HCT116 (cell line): ENCODE data around the gene TFF1. TPM values are rescaled to one million over a fixed set of nuclear protein-coding genes. Genes with fewer than 3 reads are reported as not detected.

Experiments
- ATAC-seq: fragments of 200-7000 bp; cut with Tn5 transposase; 2 replicates; pipeline ENCODE4 v1.9.1; 2020; ENCODE audit warnings: mild to moderate bottlenecking, moderate library complexity
- BruUV-seq: library from RNA; stranded (reverse); fragments of 400-500 nt; replicated peaks from 2 replicates; lab custom pipeline; 2021; lab: Mats Ljungman, UMichigan
- CTCF ChIA-PET: fragments of 300-600 bp; sonication (Branson Sonifier 250); formaldehyde crosslinking; loops from one replicate; lab custom pipeline; 2021; ENCODE audit warnings: antibody characterized with exemption; lab: Charles Lee
- POLR2A ChIA-PET: fragments of 300-600, 350-600 bp; sonication (Branson Sonifier 250); formaldehyde crosslinking; loops from one replicate; lab custom pipeline; 2021; ENCODE audit warnings: antibody characterized with exemption; lab: Charles Lee
- RAD21 ChIA-PET, 2 experiments: fragments of 300-600 bp; sonication (Branson Sonifier 250); formaldehyde crosslinking; loops; one replicate each; lab custom pipeline; 2023; ENCODE audit warnings: low total read pairs in 2 of 2; ENCODE audit not compliant: uncharacterized antibody in 2 of 2, unreplicated experiment in 2 of 2, low non-redundant PET in 1 of 2; lab: Charles Lee
- DNase-seq: peaks from one replicate; pipeline ENCODE4 v3.0.0-alpha.2; 2010; ENCODE audit warnings: low read depth, low spot score
- H2AFZ ChIP-seq: fragments of 200-600 bp; shearing (Covaris generic), sonication (generic); 2 replicates; pipeline ENCODE4 v1.6.1; 2017; ENCODE audit warnings: low read depth, mixed run types, mixed read lengths, antibody characterized with exemption, low read length; ENCODE audit not compliant: poor library complexity, severe bottlenecking
- H3K27ac ChIP-seq: 2 replicates; pipeline ENCODE4 v1.5.1; 2012; ENCODE audit warnings: low read depth, low read length
- H3K27me3 ChIP-seq: fragments of 200-600 bp; sonication (generic); 2 replicates; pipeline ENCODE4 v1.6.1; 2016; ENCODE audit warnings: mixed run types, low read length, mixed read lengths; ENCODE audit not compliant: insufficient read depth
- H3K36me3 ChIP-seq, 2 experiments: fragments of 200-500 bp in 1 of 2; fragments of 200-600 bp in 1 of 2; sonication (Bioruptor generic) in 1 of 2; sonication (generic) in 1 of 2; 2 replicates each; pipeline versions ENCODE4 v1.5.1 to v1.6.1; 2014 to 2016; ENCODE audit warnings: low read length in 2 of 2, inconsistent platforms in 1 of 2, mixed read lengths in 1 of 2, mixed run types in 1 of 2; ENCODE audit not compliant: insufficient read depth in 2 of 2, control insufficient read depth in 1 of 2
- H3K4me1 ChIP-seq, 2 experiments: fragments of 200-600 bp in 1 of 2; sonication (generic) in 1 of 2; 2 replicates each; pipeline versions ENCODE4 v1.5.1 to v1.6.1; 2012 to 2017; ENCODE audit warnings: low read length in 2 of 2, inconsistent platforms in 1 of 2, mild to moderate bottlenecking in 1 of 2, mixed read lengths in 1 of 2, mixed run types in 1 of 2, moderate library complexity in 1 of 2; ENCODE audit not compliant: insufficient read depth in 2 of 2, control insufficient read depth in 1 of 2
- H3K4me2 ChIP-seq: fragments of 200-600 bp; sonication (generic); 2 replicates; pipeline ENCODE4 v1.6.1; 2017; ENCODE audit warnings: mixed run types, low read length, mixed read lengths
- H3K4me3 ChIP-seq, 2 experiments: fragments of 200-600 bp in 1 of 2; sonication (generic) in 1 of 2; replicated peaks in 1 of 2; 2 replicates each; pipeline ENCODE4 v1.5.1; 2011 to 2016; ENCODE audit warnings: low read length in 2 of 2, control low read depth in 1 of 2, low read depth in 1 of 2, mild to moderate bottlenecking in 1 of 2, mixed read lengths in 1 of 2, mixed run types in 1 of 2
- H3K79me2 ChIP-seq: fragments of 200-600 bp; sonication (generic); 2 replicates; pipeline ENCODE4 v1.6.1; 2017; ENCODE audit warnings: mild to moderate bottlenecking, mixed run types, low read length, moderate library complexity, mixed read lengths; ENCODE audit not compliant: insufficient read depth
- H3K9ac ChIP-seq: fragments of 200-600 bp; sonication (generic); 2 replicates; pipeline ENCODE4 v1.6.1; 2016; ENCODE audit warnings: low read length, mixed read lengths
- H3K9me2 ChIP-seq: fragments of 200-600 bp; sonication (generic), shearing (Covaris generic); 2 replicates; pipeline ENCODE4 v1.6.1; 2017; ENCODE audit warnings: mixed run types, mild to moderate bottlenecking, moderate library complexity; ENCODE audit not compliant: insufficient read depth
- H3K9me3 ChIP-seq, 2 experiments: fragments of 200-500 bp in 1 of 2; fragments of 200-600 bp in 1 of 2; sonication (Bioruptor generic) in 1 of 2; sonication (generic) in 1 of 2; 2 replicates each; pipeline ENCODE4 v1.6.1; 2014 to 2017; ENCODE audit warnings: low read length in 2 of 2, mixed read lengths in 2 of 2, inconsistent platforms in 1 of 2, low read depth in 1 of 2, mild to moderate bottlenecking in 1 of 2, mixed run types in 1 of 2, moderate library complexity in 1 of 2; ENCODE audit not compliant: control insufficient read depth in 1 of 2, insufficient read depth in 1 of 2
- H4K20me1 ChIP-seq: fragments of 200-600 bp; sonication (generic), shearing (Covaris generic); 2 replicates; pipeline ENCODE4 v1.6.1; 2017; ENCODE audit warnings: mixed run types, mild to moderate bottlenecking, moderate library complexity; ENCODE audit not compliant: insufficient read depth
- ATF3 ChIP-seq: IDR thresholded peaks from 2 replicates; pipeline ENCODE4 v1.6.1; 2012
- CBX3 ChIP-seq: IDR thresholded peaks from 2 replicates; pipeline ENCODE4 v1.6.1; 2012; ENCODE audit warnings: low read depth
- CEBPB ChIP-seq: IDR thresholded peaks from 2 replicates; pipeline ENCODE4 v1.6.1; 2012; ENCODE audit warnings: low read depth
- CTCF ChIP-seq, 3 experiments: fragments of 200-600 bp in 1 of 3; sonication (generic) in 1 of 3; IDR thresholded peaks in 2 of 3; conservative IDR thresholded peaks in 1 of 3; 2 replicates each; pipeline ENCODE4 v1.5.1; 2012 to 2017; ENCODE audit warnings: low read depth in 2 of 3, low read length in 2 of 3, antibody characterized with exemption in 1 of 3, borderline replicate concordance in 1 of 3, control low read depth in 1 of 3, mild to moderate bottlenecking in 1 of 3, mixed read lengths in 1 of 3, mixed run types in 1 of 3, moderate library complexity in 1 of 3; ENCODE audit not compliant: insufficient read depth in 1 of 3
- ELF1 ChIP-seq: IDR thresholded peaks from 2 replicates; pipeline ENCODE4 v1.6.1; 2012; ENCODE audit warnings: low read depth, borderline replicate concordance
- EZH2 ChIP-seq: fragments of 200-600 bp; sonication (generic); IDR thresholded peaks from 2 replicates; pipeline ENCODE4 v1.6.1; 2017; ENCODE audit warnings: antibody characterized with exemption, mixed run types
- EZH2phosphoT487 ChIP-seq: fragments of 200-600 bp; IDR thresholded peaks from 2 replicates; pipeline ENCODE4 v1.6.1; 2018; ENCODE audit warnings: antibody characterized with exemption, borderline replicate concordance
- POLR2A ChIP-seq: IDR thresholded peaks from 2 replicates; pipeline ENCODE4 v1.7.0; 2011; ENCODE audit warnings: borderline replicate concordance; ENCODE audit not compliant: insufficient read depth, insufficient read length; ENCODE audit errors: extremely low read depth
- POLR2AphosphoS5 ChIP-seq: IDR thresholded peaks from 2 replicates; pipeline ENCODE4 v1.6.1; 2011; ENCODE audit warnings: mild to moderate bottlenecking, low read depth, low read length, moderate library complexity
- RAD21 ChIP-seq: IDR thresholded peaks from 2 replicates; pipeline ENCODE4 v1.6.1; 2012; ENCODE audit warnings: low read depth, mild to moderate bottlenecking
- REST ChIP-seq: IDR thresholded peaks from 2 replicates; pipeline ENCODE4 v1.6.1; 2012; ENCODE audit warnings: low read depth
- SIN3A ChIP-seq: IDR thresholded peaks from 2 replicates; pipeline ENCODE4 v1.6.1; 2012; ENCODE audit warnings: low read depth
- YY1 ChIP-seq: IDR thresholded peaks from 2 replicates; pipeline ENCODE4 v1.6.1; 2011; ENCODE audit warnings: low read length, low read depth, moderate library complexity, mild to moderate bottlenecking; ENCODE audit not compliant: insufficient replicate concordance; ENCODE audit errors: extremely low read depth
- ZBTB33 ChIP-seq: IDR thresholded peaks from 2 replicates; pipeline ENCODE4 v1.6.1; 2011; ENCODE audit warnings: mild to moderate bottlenecking, low read length, moderate library complexity; ENCODE audit not compliant: insufficient replicate concordance; ENCODE audit errors: extremely low read depth
- ZNF274 ChIP-seq: fragments of 200-500 bp; sonication (Bioruptor generic); IDR thresholded peaks from 2 replicates; pipeline ENCODE4 v1.6.1; 2014; ENCODE audit warnings: mild to moderate bottlenecking, low read depth, low read length, inconsistent platforms
- intact Hi-C: fragments of 100-400 bp; cut with micrococcal nuclease; formaldehyde crosslinking; loops from 2 replicates; pipeline ENCODE4 v1.10.0; 2022
- total RNA-seq: library from RNA; stranded (reverse); gene quantifications from one replicate; pipeline ENCODE4 v1.2.1, GENCODE V29; 2021; ENCODE audit not compliant: unreplicated experiment

Gene TFF1
- total RNA-seq, 1 experiment from 2014 or later = 0.61 TPM

GRCh38 chr21:42374457-42374856 lies 8.1 kb upstream of the TFF1 start:
- Histone ChIP-seq H3K79me2 (no peaks in the 10 kb centered on the region), H3K27me3 (0 out of 2 replicates have a peak, but pooled peaks cover 3% of the 10 kb centered on the region), H3K4me3 (no peak overlapping the region), H3K27ac (no peak overlapping the region), H3K4me2 (no peak overlapping the region), H4K20me1 (no peaks in the 10 kb centered on the region), H3K9me2 (no peaks in the 10 kb centered on the region), H3K36me3 (no peaks in the 10 kb centered on the region), H3K4me1 (no peaks in the 10 kb centered on the region), H3K9me3 (no peaks in the 10 kb centered on the region), H3K9ac (no peak overlapping the region), H2AFZ (no peak overlapping the region)
- POLR2A ChIA-PET = no interaction called here
- TF ChIP-seq CBX3 (no peak), CTCF (IDR thresholded peaks at IDR 0.05 in 2 of 3, conservative IDR thresholded peaks at IDR 0.05 in 1 of 3; ENCODE audit: borderline replicate concordance in 1 of 3, insufficient read depth in 1 of 3, low read depth in 2 of 3, low read length in 2 of 3) (no peak), RAD21 (no peak), ZNF274 (no peak), SIN3A (no peak), EZH2phosphoT487 (no peak), POLR2AphosphoS5 (no peak), CEBPB (no peak), POLR2A (no peak), REST (no peak), EZH2 (no peak), YY1 (no peak), ATF3 (no peak), ZBTB33 (no peak), ELF1 (no peak)
- RAD21 ChIA-PET = no interaction called here
- no TSS peak for BruUV-seq
- DNase-seq (no peak), ATAC-seq (no peak)
- CTCF ChIA-PET = interaction anchor here (1.8 kb wide), 1 partner anchor 12 kb away, joined by 5 read pairs; no protein-coding TSS in a partner anchor
- intact Hi-C loops = no loop called here
